Stimulated activated CD8-positive, alpha-beta memory T cell treated with anti-CD3 and anti-CD28 coated beads, Interleukin-12 subunit alpha, Interleukin-12 subunit beta, amount 100 ng/mL, for 4 hours (primary cell): Measurements from ENCODE around the gene STOML2.
"Not testable (repeated sequence)": the region's sequence is repeated elsewhere in the genome, so short reads cannot be mapped to it uniquely, and the experiment has no call there.

Experiments used
- DNase-seq: peaks from one replicate; pipeline ENCODE4 v3.0.0-alpha.2; 2020; ENCODE audit warnings: low read depth

Gene STOML2, protein sequence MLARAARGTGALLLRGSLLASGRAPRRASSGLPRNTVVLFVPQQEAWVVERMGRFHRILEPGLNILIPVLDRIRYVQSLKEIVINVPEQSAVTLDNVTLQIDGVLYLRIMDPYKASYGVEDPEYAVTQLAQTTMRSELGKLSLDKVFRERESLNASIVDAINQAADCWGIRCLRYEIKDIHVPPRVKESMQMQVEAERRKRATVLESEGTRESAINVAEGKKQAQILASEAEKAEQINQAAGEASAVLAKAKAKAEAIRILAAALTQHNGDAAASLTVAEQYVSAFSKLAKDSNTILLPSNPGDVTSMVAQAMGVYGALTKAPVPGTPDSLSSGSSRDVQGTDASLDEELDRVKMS

DNA sequence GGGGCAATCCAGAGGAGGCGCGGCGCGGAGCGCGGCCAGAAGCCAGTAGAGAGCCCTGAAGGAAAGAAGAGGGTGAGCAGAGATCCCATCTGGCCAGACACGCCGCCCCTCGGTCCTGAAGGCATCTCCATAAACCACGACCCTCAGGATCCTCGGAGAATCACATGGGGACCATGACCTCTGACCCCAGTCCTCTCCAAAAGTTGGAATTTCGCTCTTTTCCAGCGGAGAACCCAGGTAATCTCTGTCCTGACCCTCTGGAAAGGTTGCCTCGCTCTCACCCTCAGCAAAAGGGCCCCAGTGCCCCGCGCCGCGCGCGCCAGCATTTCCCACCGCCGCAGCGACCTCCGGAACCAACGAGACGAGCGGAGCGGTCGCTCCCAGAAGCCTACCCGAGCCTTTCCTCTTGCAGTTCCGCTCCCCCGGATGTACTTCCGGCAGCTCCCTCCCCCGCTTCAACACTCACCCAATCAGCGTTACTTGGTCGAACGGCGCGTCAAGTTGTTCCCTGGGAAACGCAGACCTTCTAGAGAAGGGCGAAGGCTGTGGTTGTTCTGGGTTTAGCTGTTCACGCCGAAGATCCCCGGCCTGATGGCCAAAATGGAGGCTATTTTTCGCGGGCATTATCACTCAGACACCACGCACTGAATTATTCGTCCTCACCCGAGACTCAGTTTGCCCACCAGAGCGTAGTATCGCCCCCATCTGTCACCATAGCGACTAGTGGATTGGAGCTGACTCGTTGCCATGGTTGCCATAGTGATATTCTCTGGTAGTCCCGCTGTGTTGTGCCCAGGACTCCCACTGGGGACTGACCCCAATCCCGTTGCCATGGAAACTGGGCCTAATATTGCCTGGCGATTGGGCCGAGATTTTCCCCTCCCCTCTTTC is at the start of gene STOML2:
TSS of gene STOML2 (minus strand) at position 363 of the 891 bp plus-strand sequence. CDS start at position 326, 37 bp downstream.
- peak; percentile 84 for DNase-seq

DNA sequence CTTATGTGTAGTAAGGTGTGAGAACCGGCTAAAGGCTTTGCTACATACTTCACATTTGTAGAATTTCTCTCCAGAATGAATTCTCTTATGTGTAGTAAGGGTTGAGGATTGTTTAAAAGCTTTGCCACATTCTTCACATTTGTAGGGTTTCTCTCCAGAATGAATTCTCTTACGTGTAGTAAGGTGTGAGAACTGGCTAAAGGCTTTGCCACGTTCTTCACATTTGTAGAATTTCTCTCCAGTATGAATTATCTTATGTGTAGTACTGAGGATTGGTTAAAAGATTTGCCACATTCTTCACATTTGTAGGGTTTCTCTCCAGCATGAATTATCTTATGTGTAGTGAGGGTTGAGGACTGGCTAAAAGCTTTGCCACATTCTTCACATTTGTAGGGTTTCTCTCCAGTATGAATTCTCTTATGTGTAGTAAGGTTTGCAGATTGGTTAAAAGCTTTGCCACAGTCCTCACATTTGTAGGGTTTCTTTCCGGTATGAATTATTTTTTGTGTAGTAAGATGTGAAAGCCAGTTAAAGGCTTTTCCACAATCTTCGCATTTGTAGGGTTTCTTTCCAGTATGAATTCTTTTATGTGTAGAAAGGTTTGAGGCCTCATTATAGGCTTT is 45.1 kb upstream of the STOML2 start:
- DNase-seq: not testable (repeated sequence)

DNA sequence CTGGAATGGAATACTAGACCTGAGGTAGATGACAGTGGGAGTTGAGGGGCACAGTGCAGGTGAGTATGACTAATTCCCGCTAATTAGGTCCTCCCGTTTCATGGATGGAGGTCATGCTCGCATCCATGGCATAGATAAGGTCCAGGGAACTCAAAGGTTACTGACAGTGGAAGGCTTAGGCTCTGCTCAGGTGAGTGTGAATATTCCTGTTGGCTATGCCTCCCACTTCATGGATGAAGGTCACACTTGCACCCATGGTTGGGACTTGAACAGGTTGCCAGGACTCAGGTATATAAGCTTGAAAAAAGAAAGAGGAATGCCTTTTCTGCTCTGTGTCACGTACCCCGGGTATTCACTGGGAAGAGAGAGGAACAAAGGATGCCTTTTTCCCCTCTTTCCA is 39.1 kb upstream of the STOML2 start:
- DNase-seq: no peak

DNA sequence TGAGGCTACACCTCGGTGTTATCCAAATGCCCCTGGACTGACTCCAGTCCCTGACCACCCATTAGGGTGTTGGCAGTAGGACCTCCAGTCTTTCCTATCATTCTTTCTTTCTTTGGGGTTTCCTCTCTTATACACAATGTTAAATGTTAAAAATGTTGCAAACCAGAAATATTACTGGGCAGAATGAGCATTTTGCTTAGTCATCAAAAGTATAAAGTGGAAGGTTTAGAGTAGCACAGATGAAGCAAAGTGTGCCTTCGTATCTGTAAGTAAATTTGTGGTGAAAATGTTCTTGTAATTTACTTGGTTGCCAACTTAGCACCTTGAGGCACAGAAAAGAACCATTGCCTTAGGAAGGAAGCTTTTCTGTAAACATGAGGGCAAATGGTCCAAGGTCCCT is 37.2 kb upstream of the STOML2 start:
- no peak for DNase-seq

DNA sequence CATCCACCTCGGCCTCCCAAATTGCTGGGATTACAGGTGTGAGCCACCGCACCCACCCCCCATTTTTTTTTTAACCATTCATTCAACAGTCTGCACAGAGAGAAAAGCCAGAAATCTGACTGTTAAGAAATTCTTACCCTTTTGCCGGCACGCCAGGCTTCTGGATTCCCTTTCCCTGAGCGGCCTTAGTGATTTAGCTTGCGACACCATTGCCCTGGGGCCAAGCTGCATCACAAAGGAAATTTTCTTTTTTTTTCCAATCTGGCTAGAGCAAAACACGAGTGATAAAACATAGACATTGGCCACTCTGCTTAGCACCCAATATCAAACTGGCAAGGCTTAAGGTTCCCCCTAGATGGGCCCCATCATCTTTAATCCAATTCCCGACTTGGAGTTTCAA is 33.9 kb upstream of the STOML2 start:
- DNase-seq: no peak

DNA sequence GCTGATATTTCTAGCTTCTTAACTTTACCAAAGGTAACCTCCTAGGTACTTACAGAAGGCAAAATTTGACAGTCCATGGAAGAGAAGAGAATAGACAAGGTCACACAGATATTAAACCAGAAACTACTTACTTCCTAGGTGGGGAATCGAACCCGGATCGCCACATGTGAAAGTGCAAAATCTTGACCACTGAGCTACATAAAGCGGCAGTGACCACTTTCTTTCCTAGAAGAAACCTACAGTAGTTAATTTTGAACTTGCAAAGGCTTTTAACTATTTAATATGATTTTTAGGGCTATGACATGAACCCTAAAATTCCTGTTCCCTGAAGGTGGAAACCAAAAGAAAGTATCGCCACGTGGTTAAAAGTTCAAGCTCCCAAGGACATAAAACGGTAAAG is 33.1 kb upstream of the STOML2 start:
- DNase-seq: no peak

DNA sequence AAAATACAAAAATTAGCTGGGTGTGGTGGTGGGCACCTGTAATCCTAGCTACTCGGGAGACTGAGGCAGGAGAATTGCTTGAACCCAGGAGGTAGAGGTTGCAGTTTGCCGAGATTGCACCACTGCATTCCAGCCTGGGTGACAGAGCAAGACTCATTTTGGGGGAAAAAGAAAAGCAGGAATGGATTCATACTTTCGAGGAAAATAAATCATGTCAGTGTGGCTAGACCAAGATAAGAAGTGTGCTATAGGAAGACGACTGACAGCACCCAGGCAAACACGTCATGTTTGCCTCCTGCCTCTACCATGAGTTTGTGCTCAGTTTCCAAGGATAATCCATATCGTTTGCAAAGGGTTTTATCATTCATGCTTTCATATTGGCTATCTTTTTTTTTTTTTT is 32.0 kb upstream of the STOML2 start:
- no peak for DNase-seq

DNA sequence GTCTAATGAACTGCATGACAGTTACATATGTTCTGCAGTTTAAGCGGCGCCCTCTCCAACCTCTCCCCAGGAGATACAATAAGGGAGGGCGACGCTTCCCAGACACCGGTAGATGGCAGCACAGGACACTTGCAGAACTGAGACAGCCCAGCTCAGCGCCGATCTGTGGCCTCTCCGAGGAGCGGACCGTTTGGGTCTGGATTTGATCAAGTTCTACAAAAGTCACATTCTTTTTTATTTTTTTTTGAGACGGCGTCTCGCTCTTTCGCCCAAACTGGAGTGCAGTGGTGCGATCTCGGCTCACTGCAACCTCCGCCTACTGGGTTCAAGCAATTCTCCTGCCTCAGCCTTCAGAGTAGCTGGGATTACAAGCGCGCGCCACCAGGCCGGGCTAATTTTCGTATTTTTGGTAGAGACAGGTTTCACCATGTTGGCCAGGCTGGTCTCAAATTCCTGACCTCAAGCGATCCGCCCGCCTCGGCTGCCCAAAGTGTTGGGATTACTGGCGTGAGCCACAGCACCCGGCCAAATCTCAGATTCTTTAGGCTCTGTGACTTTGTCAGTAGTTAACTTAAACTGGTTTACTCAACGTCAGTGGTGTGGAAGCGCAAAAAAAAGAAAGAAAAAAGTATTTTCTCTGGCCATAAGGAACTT is 14.1 kb upstream of the STOML2 start:
- peak; percentile 63 for DNase-seq

DNA sequence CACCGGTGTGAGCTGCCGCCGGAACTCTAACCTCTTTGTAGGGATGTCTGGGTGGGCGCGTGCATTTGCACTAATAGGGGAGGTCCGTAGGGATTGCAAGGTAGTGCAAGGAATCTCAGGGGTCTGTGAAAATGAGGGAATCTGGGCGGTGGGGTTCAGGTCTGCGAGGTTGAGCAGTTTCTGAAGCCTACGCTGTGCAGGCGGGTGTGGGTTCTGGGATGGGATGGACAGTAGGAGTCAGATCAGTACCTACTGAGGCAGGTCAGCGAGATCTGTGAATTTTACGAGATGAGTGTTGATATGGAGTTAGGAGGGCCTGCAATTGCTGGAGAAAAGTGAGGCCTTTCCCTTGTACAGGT is 13.6 kb upstream of the STOML2 start:
- DNase-seq: no peak

DNA sequence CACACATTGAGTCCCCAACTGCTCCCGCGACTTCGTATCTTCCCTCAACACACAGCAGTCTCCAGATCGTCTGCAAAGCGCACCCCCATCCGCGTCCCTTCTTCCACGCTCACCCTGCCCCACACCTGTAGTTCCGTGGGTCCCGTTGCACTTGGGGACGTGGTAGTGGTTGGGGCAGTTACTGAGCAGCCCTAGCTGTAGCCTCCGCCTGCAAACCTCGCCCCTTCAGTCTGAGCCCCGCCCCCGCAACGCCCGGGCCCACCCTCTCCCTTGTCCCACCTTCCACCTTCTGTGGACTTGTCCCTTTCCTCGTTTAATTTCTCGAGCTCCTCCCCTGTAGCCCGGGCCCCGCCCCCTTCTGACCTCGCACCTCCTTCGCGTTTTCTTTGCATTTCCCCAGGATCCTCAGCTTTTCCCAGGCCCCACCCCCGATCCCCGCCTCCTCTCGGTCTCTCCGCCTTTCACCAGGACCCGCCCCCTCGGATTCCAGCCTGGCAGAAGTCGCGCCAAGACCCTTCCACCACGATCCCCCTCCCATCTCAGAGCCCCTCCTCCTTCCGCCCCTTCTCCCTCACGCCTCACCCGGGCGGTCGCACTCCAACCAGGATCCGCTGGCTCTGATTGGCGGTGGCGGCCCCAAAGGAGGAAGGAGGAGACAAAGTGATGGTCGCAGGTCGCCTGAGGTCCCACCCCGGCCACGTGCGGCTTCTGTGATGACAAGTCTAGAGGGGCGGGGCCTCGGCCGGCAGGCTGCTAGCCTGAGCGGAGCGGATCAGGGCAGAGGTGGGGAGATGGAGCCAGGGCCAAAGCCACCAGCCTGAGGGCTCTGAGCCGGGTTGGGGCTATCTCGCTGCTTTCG is 13.0 kb upstream of the STOML2 start, which contains the start of gene ATOSB:
TSS of gene ATOSB (minus strand) at position 183 of the 859 bp plus-strand sequence. CDS start 7,588 bp downstream, outside the sequence.
- peak; percentile 82 for DNase-seq

DNA sequence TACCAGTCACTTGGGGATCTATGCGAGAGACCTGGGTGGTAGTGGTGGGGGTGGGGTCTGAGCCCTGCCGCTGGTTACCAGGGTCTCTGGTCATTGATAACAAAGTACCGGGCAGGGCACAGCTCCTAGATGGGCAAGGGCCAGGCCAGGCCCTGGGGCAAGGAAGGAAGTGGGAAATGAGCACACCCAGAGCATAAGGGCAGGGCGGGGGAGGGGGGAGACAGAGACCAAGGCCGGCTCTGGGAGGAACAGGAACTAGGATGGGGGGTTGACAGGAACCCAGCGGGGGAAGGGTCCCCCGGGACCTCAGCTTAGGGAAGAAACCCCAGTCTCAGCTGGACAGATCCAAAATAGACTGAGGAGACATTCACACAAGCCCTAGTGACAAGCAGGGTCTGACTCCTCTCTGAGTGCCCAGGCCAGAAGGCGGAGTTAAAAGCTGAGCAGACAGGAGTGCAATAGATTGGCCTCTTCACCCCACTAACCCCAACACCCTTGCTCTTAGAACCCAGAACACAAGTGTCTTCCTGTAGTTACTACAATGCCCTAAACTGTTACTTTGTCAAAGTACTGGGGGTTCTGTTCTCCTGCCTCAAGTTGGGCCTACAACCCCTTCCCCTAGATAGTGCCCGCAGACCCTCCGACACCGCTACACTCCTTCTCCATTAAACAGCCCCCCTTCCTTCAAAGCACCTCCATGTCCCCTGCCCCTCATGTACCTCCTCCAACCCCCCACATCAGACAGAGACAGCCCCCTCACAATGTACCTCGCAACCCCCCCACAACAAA is 12.1 kb upstream of the STOML2 start:
- DNase-seq: no peak

DNA sequence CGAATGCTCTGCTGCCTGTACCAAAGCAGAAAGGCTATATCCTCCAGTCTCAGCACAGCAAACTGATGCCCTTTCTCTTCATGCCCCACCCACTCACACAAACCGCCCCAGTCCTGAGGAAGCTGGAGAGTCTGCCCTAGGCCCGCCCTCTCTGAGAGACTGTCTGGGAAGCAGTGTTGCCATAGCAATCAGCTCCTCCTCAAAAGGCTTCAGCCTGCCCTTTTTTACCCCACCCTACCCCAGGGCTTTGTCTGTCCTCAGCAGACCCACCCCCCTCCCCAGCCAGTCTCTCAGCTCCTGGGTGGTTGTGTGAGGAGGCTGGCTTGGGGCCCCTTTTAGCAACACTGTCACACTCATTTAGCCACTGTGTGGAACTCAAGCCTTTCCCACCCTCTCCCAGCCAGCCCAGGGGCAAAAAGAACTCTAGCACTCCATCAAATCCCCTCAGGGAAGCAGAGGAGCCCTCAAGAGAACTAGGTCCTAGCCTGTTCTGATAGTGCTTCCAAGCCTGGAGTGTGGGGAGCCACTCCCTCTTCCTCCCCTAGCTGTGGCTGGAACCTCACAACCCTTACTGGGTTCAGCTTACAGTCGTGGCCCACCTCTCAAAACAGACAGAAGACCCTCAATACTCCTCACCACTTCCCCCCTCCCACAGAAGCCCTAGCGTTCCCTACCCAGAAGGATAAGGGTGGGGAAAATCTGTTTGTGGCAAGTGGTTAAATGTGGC is 11.3 kb upstream of the STOML2 start:
- DNase-seq: peak; percentile 36

DNA sequence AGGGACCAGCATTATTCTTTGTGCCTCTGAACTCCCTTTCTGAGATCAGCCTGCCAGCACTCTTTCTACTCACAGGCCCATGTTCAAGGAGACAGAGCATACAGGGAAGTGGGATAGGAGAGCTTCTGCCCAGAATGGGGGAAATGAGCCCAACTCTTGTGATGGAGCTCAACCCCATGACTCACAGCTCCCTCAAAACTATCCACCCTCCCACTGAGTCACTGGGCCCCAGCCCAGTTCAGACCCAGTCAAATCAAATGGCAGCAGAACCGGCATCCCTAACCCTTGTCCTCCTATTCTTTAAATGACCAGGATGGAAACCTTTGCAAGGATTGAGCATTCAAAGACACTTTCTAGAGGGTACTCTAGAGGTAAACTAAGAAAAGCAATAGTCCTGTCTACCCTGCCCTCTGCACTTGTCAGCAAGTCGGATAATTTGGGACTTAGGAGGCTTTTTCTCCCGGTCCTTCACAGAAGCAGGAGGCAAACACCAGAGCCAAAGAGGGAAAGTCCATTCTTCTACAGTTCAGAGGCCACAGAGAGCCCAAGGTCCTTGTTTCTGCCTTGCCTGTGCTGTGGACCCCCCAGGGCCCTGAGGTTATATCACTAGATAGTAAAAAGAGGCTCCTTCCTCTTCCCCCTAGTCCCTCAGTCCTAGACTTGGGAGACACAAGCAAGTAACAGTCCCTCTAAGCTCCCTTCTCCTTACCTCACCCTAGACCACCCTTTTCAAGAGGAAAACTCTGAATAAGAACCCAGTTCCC is 9.5 kb upstream of the STOML2 start:
- DNase-seq: no peak

DNA sequence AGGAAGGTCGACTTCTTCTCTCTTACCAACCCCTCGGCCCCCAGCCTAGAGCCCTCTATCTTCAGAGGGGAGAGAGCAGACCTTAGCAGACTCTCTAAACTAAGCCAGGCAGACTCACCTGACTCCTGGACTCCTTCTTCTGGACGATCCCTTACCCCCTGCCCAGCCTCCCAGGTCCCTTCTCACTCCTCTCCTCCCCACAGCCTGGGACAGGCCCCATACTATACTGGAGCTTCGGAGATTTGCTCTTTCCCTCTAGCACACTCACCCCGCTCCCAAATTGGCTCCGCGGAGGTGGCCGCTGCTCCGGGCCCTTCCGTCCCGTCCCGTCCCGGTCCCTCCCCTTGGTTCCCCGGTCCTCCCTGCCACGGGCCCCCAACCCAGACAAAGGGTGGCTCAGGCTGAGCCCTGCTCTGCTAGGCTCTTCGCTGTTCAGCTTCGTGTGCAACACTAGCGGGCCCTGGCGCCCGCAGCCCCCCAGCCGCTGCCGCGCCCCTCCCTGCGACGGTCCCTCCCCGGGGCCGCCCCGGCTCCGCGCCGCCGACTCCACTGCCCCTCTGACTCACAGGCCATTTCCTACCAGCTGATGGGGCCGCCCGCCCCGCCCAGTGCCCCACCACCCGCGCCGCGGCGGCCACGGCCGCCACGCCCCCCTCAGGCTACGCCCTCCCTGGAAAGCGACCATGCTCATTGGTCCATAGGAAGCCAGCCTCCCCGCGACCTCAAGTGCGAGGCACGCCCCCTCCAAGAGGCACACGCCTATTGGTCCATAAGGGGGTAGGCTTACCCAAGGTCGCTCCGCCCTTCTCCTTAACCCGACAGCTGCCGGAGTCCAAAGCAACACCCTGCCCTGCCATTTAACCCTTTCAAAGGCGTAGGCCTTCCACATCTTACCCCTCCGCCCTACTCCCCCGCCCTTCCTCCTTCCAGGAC is 8.3 kb upstream of the STOML2 start:
- DNase-seq: peak; percentile 91

DNA sequence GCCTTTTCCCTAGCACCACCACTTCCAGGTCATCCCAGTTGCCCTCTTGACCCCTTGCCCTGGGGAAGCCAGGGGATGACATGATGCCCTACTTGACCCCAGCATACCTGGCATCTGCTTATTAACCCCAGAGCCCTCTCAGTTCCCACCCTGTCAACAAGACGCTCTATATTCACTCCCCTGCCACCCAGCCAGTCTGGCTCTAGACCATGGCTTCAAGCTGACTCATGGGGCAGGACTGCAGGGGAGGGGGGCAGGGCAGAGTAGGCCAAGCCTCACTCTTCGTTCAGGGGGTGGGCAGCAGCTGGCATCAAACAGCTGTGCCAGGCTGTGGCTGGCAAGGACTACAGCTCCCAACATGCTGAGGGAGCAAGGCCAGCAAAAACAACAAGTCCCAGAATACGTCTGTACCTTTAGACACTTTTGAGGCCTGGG is 7.4 kb upstream of the STOML2 start:
- DNase-seq: no peak

DNA sequence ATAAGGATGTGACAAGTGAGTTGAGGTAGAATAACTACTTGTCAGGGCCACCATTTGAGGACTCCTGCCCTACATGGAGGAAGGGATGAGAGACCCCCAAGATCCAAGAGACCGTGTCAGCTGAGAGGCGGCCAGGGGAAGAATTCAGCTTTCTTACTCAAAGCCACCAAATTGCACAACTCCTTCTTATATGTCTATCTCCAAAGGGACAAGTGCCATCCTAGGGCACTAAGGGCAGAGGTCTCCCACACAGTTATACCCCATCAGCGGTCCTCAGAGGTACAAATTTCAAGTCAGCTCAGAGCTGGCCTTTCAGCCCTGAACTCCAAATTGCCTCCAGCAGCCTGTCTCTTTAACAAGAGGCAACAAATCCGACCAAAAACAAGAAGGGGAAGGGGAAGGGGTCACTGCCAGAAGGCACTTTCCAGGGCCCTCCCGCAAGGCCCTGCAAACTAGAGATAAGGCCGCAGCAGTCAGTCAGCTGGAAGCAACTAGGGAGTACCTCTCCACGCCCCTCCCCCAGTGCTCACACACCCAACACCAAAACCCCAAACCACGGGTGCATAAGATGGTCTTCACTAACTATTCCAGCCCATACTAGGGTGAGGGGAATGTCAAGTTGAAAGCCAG is 6.1 kb upstream of the STOML2 start:
- DNase-seq: no peak

DNA sequence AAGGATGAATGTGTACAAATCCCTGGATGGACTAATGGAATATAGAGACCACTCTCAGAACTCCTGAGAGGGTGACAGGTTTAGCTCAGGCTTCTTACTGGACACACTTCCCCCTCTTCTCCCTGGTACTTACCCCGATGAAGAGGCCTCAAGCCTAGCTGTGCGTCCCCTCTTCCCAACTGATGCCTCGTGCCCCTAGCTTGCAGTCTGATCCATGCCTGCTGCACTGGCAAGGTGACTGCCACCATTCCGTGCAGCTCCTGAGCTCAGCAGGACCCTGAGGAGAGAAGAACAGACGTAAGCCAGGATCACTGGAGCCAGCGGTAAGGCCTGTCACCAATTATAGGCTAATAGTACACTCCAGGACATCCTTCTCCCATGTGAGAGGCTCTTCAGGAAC is 5.5 kb upstream of the STOML2 start:
- no peak for DNase-seq
